ENCODE measurements around the gene IQSEC2. TPM values are rescaled to one million over a fixed set of nuclear protein-coding genes. Genes with fewer than 3 reads are reported as not detected.

The IQSEC2 gene
- total and polyA plus RNA-seq, 2 of the 4 experiments (the other 2 are of a cell fraction): 2.5 to 11.4 TPM

DNA sequence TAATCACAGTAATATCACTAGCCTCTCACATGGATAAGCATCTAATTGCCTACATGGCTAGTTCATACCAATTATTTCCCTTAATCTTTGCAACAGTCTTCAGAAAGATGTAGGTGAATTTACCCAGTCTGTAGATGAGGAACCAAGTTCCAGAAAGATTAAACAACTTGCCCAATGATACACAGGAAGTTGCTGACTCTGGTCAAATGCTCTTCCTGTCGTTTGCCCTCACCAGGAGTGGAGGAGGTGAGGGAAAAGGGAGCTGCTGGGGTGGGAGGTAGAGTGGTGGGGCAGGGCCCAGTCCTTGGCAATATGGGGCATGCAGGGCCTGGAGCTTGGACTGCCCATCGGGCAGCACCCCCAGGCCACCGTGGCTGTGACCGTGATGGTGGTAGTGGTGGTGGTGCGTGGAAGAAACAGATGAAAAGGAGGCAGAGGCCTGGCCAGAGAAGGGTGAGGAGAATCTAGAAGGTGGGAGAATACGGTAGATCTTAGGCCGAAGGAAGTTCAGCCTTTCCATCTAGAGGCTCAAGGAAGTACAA is 54.1 kb downstream of the IQSEC2 start:
- Histone ChIP-seq H2BK120ac (ENCODE audit: low read depth, low read length) (no peak overlapping the region), H2BK20ac (ENCODE audit: low read depth, low read length) (no peak overlapping the region), H3K9me3 (ENCODE audit: control insufficient read depth, insufficient read depth, low read length) (no peaks in the 10 kb centered on the region), H3K27ac (ENCODE audit: insufficient read depth, low read length) (no peak overlapping the region), H3K4me2 (ENCODE audit: low read depth, low read length) (no peak overlapping the region), H2AK9ac (replicated peaks; ENCODE audit: low read depth, low read length, poor library complexity) (no peak overlapping the region), H2AFZ (replicated peaks; ENCODE audit: low read length, poor library complexity) (no peak overlapping the region), H3K36me3 (ENCODE audit: control insufficient read depth, insufficient read depth, low read length) (peaks cover 2% of the 10 kb centered on the region), H4K8ac (ENCODE audit: low read depth in 2 of 2, low read length in 2 of 2) (no peak overlapping the region), H3K23ac (ENCODE audit: low read depth, low read length) (no peak overlapping the region), H4K91ac (ENCODE audit: insufficient read depth, low read depth, low read length) (no peak overlapping the region), H3K18ac (ENCODE audit: low read depth, low read length) (no peak overlapping the region), H3K9me1 (ENCODE audit: insufficient read depth, low read length) (peaks cover 17% of the 10 kb centered on the region), H3K56ac (ENCODE audit: extremely low read depth, insufficient read depth, low read length) (no peak overlapping the region), H4K20me1 (ENCODE audit: insufficient read depth, low read length) (peaks cover 23% of the 10 kb centered on the region), H3K14ac (replicated peaks; ENCODE audit: low read depth, low read length) (no peak overlapping the region), H3K27me3 (ENCODE audit: control insufficient read depth, insufficient read depth, low read length) (peaks cover 18% of the 10 kb centered on the region), H3K4ac (ENCODE audit: low read depth, low read length) (no peak overlapping the region), H2BK5ac (ENCODE audit: low read depth, low read length, poor library complexity, severe bottlenecking) (no peak overlapping the region), H3K4me3 (ENCODE audit: insufficient read depth, low read depth, low read length) (no peak overlapping the region), H3K4me1 (ENCODE audit: control insufficient read depth, insufficient read depth, low read length) (peaks cover 12% of the 10 kb centered on the region), H3K79me1 (ENCODE audit: low read depth in 1 of 2, low read length in 2 of 2) (peaks cover 0 to 26% of the 10 kb centered on the region in 2 experiments; a peak in 2 of 4 replicates), H2AK5ac (ENCODE audit: low read depth, low read length) (no peak overlapping the region), H4K5ac (ENCODE audit: low read depth, low read length) (no peak overlapping the region), H2BK15ac (ENCODE audit: low read depth, low read length) (no peak overlapping the region), H3K9ac (ENCODE audit: low read depth, low read length) (no peak overlapping the region)
- DNase-seq: no peak
- intact Hi-C loops (cut with micrococcal nuclease) (no loop called here), in situ Hi-C loops (cut with MboI; ENCODE audit: low sequenced_read_pairs) (no loop called here), dilution Hi-C loops (cut with HindIII; ENCODE audit: low sequenced_read_pairs, unreplicated experiment) (no loop called here)
- no peak for ATAC-seq (ENCODE audit: low read depth)
- ChIA-PET CTCF (no interaction called here), POLR2A (ENCODE audit: unreplicated experiment) (no interaction called here)
- no TSS peak for BruUV-seq (replicated peaks)
- 80% methylated on average over 3 of the region's 7 CpGs; no CpG with 5 or more reads in 1 of the 2 experiments for WGBS, 2 experiments (ENCODE audit: extremely low coverage in 2 of 2, insufficient read length in 1 of 2)
- TF ChIP-seq MAZ (IDR thresholded peaks at IDR 0.05; ENCODE audit: borderline replicate concordance, low read depth, low read length) (no peak), RFX5 (IDR thresholded peaks at IDR 0.05; ENCODE audit: low read depth, low read length) (no peak), SMC3 (IDR thresholded peaks at IDR 0.05; ENCODE audit: low read depth, low read length) (no peak)
- TF ChIP-seq, protein P1, sequence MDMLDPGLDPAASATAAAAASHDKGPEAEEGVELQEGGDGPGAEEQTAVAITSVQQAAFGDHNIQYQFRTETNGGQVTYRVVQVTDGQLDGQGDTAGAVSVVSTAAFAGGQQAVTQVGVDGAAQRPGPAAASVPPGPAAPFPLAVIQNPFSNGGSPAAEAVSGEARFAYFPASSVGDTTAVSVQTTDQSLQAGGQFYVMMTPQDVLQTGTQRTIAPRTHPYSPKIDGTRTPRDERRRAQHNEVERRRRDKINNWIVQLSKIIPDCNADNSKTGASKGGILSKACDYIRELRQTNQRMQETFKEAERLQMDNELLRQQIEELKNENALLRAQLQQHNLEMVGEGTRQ (IDR thresholded peaks at IDR 0.05; ENCODE audit: low read depth, low read length): no peak
